Neutrophil (primary cell): ENCODE data around the gene IDH3G.

Experiments
- H3K27ac ChIP-seq: fragments of 200-600 bp; sonication (generic); 2 replicates; pipeline ENCODE4 v1.5.1; 2016; ENCODE audit warnings: mild to moderate bottlenecking, moderate library complexity
- H3K27me3 ChIP-seq: fragments of 200-600 bp; sonication (generic); 2 replicates; pipeline ENCODE4 v1.6.0; 2016; ENCODE audit warnings: mild to moderate bottlenecking
- H3K36me3 ChIP-seq: fragments of 200-600 bp; sonication (generic); 2 replicates; pipeline ENCODE4 v1.5.1; 2017
- H3K4me1 ChIP-seq, 2 experiments: fragments of 200-600 bp in 1 of 2; sonication (generic) in 1 of 2; 1 replicate in 1 of 2; 2 replicates in 1 of 2; pipeline versions ENCODE4 v1.5.1 to v1.6.1; 2013 to 2016; ENCODE audit warnings: low read depth in 1 of 2, low read length in 1 of 2, mild to moderate bottlenecking in 1 of 2, moderate library complexity in 1 of 2; ENCODE audit not compliant: control insufficient read depth in 1 of 2, insufficient read depth in 1 of 2
- H3K4me3 ChIP-seq, 2 experiments: fragments of 200-600 bp in 1 of 2; sonication (generic) in 1 of 2; 1 replicate in 1 of 2; 2 replicates in 1 of 2; pipeline ENCODE4 v1.5.1; 2013 to 2016; ENCODE audit warnings: low read depth in 1 of 2, low read length in 1 of 2, mild to moderate bottlenecking in 1 of 2, moderate library complexity in 1 of 2
- H3K9me3 ChIP-seq: fragments of 200-600 bp; sonication (generic); 2 replicates; pipeline ENCODE4 v1.5.1; 2016
- CTCF ChIP-seq: fragments of 200-600 bp; sonication (generic); IDR thresholded peaks from 2 replicates; pipeline ENCODE4 v1.5.1; 2016; ENCODE audit warnings: antibody characterized with exemption

The IDH3G gene

GRCh38 chrX:153769158-153769864 is 24.9 kb downstream of the IDH3G start:
- H3K9me3 ChIP-seq, result no peaks in the 10 kb centered on the region
- H3K36me3 ChIP-seq, result no peaks in the 10 kb centered on the region
- no peak for TF ChIP-seq CTCF
- H3K4me3 ChIP-seq, result no peak overlapping the region
- H3K27ac ChIP-seq, result no peak overlapping the region
- peaks cover 25% of the 10 kb centered on the region for H3K27me3 ChIP-seq
- no peaks in the 10 kb centered on the region for H3K4me1 ChIP-seq

GRCh38 chrX:153768311-153769157 is 25.6 kb downstream of the IDH3G start:
- TF ChIP-seq CTCF, result no peak
- Histone ChIP-seq H3K36me3 (no peaks in the 10 kb centered on the region), H3K27ac (no peak overlapping the region), H3K9me3 (no peaks in the 10 kb centered on the region), H3K27me3 (peaks cover 25% of the 10 kb centered on the region), H3K4me3 (no peak overlapping the region), H3K4me1 (no peaks in the 10 kb centered on the region)

GRCh38 chrX:153767674-153768055 is 26.5 kb downstream of the IDH3G start:
- Histone ChIP-seq H3K9me3 (no peaks in the 10 kb centered on the region), H3K27me3 (peaks cover 25% of the 10 kb centered on the region), H3K27ac (no peak overlapping the region), H3K4me1 (no peaks in the 10 kb centered on the region), H3K36me3 (no peaks in the 10 kb centered on the region), H3K4me3 (no peak overlapping the region)
- no peak for TF ChIP-seq CTCF

- no peak overlapping the region for H3K27ac ChIP-seq
These were observed 27.1 kb downstream of the IDH3G start for GRCh38 chrX:153766871-153767673.

More at GRCh38 chrX:153766871-153767673, 27.1 kb downstream of the IDH3G start:
- Histone ChIP-seq H3K9me3 (no peaks in the 10 kb centered on the region), H3K36me3 (no peaks in the 10 kb centered on the region), H3K4me1 (no peaks in the 10 kb centered on the region), H3K4me3 (no peak overlapping the region), H3K27me3 (peaks cover 25% of the 10 kb centered on the region)
- TF ChIP-seq CTCF, result no peak
